Mesendoderm (in vitro differentiated cells): ENCODE measurements around the gene ACD.

ENCODE experiments used
- DNase-seq: peaks from one replicate; pipeline ENCODE4 v3.0.0; 2013
- H2AK5ac ChIP-seq: 2 replicates; pipeline ENCODE4 v1.6.1; 2013; ENCODE audit warnings: low read length, inconsistent platforms
- H2BK120ac ChIP-seq: 2 replicates; pipeline ENCODE4 v1.6.1; 2013; ENCODE audit warnings: low read depth, mild to moderate bottlenecking, low read length, moderate library complexity, mixed read lengths
- H2BK15ac ChIP-seq: replicated peaks from 2 replicates; pipeline ENCODE4 v1.6.1; 2013; ENCODE audit warnings: low read depth, mild to moderate bottlenecking, moderate library complexity
- H2BK5ac ChIP-seq: 2 replicates; pipeline ENCODE4 v1.6.1; 2013; ENCODE audit warnings: low read length, inconsistent platforms
- H3K18ac ChIP-seq: 2 replicates; pipeline ENCODE4 v1.6.1; 2013; ENCODE audit warnings: mild to moderate bottlenecking, low read length, mixed read lengths
- H3K23ac ChIP-seq: one replicate; pipeline ENCODE4 v1.6.1; 2013; ENCODE audit warnings: low read length
- H3K27ac ChIP-seq: 2 replicates; pipeline ENCODE4 v1.5.1; 2013; ENCODE audit warnings: low read depth, mild to moderate bottlenecking, inconsistent platforms, low read length, moderate library complexity
- H3K27me3 ChIP-seq: 2 replicates; pipeline ENCODE4 v1.6.1; 2013; ENCODE audit warnings: low read length, control low read depth, mild to moderate bottlenecking, inconsistent platforms; ENCODE audit not compliant: insufficient read depth, poor library complexity
- H3K36me3 ChIP-seq: 2 replicates; pipeline ENCODE4 v1.6.1; 2013; ENCODE audit warnings: low read length, inconsistent platforms; ENCODE audit not compliant: control insufficient read depth, insufficient read depth
- H3K4ac ChIP-seq: one replicate; pipeline ENCODE4 v1.6.1; 2013; ENCODE audit warnings: low read depth, mild to moderate bottlenecking, low read length, moderate library complexity
- H3K4me1 ChIP-seq: 2 replicates; pipeline ENCODE4 v1.6.1; 2013; ENCODE audit warnings: low read depth, low read length, inconsistent platforms; ENCODE audit not compliant: control insufficient read depth
- H3K4me2 ChIP-seq: 2 replicates; pipeline ENCODE4 v1.6.1; 2013; ENCODE audit warnings: low read length
- H3K4me3 ChIP-seq: 2 replicates; pipeline ENCODE4 v1.5.1; 2013; ENCODE audit warnings: mild to moderate bottlenecking, low read length
- H3K56ac ChIP-seq: one replicate; pipeline ENCODE4 v1.6.1; 2013; ENCODE audit warnings: low read length
- H3K79me1 ChIP-seq: 2 replicates; pipeline ENCODE4 v1.6.1; 2013; ENCODE audit warnings: low read length, inconsistent platforms
- H3K79me2 ChIP-seq: 2 replicates; pipeline ENCODE4 v1.6.1; 2013; ENCODE audit warnings: mild to moderate bottlenecking, low read length; ENCODE audit not compliant: control insufficient read depth, insufficient read depth
- H3K9ac ChIP-seq: 2 replicates; pipeline ENCODE4 v1.6.1; 2013; ENCODE audit warnings: low read length, inconsistent platforms
- H4K5ac ChIP-seq: one replicate; pipeline ENCODE4 v1.6.1; 2013; ENCODE audit warnings: low read length
- H4K8ac ChIP-seq: one replicate; pipeline ENCODE4 v1.6.1; 2013; ENCODE audit warnings: low read depth, mild to moderate bottlenecking, control low read depth, low read length, moderate library complexity
- WGBS: extraction: QIAGEN DNeasy Blood & Tissue Kit; methylation state at CpG from one replicate; pipeline ENCODE4 v1.1.7; 2013; ENCODE audit warnings: low lambda C conversion rate, missing lambda C conversion rate; ENCODE audit not compliant: insufficient coverage; ENCODE audit errors: extremely low coverage; 5-methylcytosine and 5-hydroxymethylcytosine counted together

Gene ACD

DNA sequence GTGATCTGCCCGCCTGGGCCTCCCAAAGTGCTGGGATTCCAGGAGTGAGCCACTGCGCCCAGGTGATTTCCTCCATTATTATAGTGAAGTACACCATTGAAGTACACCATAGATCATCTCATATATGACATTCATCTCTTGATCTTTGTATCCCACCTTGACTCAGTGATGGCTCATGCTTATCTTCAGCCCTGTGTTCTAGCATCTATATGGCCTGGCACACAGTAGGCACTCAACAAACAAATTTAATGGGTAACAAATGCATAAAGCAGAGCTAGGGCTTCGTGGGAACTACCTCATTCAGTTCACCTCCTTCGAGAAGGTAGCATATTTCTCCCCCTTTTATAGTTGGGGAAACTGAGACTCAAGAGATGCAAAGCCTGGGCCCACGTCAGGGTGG, 5.5 kb upstream of the ACD start:
- H3K56ac ChIP-seq, result peak overlapping the region; percentile 82
- peak overlapping the region; percentile 72 for H3K9ac ChIP-seq
- H3K4ac ChIP-seq, result no peak overlapping the region
- no peaks in the 10 kb centered on the region for H3K27me3 ChIP-seq
- no peak overlapping the region for H3K18ac ChIP-seq
- no peak overlapping the region for H2BK15ac ChIP-seq
- no CpG with 5 or more reads among the region's 5 CpGs for WGBS
- no peak overlapping the region for H4K5ac ChIP-seq
- H3K36me3 ChIP-seq, result no peaks in the 10 kb centered on the region
- H2BK120ac ChIP-seq, result no peak overlapping the region
- H4K8ac ChIP-seq, result no peak overlapping the region
- H3K27ac ChIP-seq, result no peak overlapping the region
- DNase-seq, result no peak
- no peak overlapping the region for H3K4me3 ChIP-seq
- H3K4me2 ChIP-seq, result peak overlapping the region; percentile 70
- no peak overlapping the region for H3K23ac ChIP-seq
- H3K79me1 ChIP-seq, result no peaks in the 10 kb centered on the region
- no peaks in the 10 kb centered on the region for H3K79me2 ChIP-seq
- no peak overlapping the region for H2BK5ac ChIP-seq
- no peak overlapping the region for H2AK5ac ChIP-seq
- peaks cover 2% of the 10 kb centered on the region for H3K4me1 ChIP-seq

DNA sequence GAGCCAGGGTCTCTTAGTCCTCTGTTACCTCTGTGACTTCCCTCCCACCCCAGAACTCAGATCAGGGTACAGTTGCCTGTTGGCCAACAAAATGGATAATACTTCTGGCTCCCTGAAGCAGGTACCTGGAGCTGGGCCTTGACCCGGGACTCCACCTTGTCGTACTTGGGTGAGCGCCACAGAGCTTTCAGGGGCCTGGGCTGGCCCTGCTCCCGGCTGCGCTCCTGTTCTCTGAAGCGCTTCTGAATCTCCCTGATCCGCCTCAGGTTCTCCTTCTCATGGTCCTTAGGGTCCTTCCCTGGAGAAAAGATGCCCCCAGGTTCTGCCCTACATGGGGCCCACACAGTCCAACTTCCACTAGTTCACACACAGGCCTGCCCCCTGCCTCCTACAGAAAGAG, 4.8 kb upstream of the ACD start:
- Histone ChIP-seq H3K23ac (no peak overlapping the region), H2AK5ac (no peak overlapping the region), H3K36me3 (no peaks in the 10 kb centered on the region)

DNA sequence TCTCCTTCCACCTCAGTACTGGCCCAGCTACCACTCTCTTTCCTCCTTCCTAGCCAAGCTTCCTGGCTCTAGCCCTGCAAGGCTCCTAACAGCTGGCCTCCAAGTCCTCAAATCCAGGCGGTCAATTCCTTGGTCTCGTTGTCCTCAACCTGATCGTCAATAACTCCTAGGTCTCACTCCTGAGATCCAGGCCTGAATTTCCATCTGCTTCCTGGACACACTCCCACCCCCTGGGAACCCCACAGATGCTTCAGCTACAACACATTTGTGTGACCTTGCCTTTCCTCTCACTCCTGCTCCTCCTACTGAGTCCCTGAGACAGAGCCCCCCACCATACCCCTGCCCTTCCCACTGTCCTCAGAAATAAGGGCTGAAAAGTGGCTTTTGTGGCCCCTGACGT, 4.2 kb upstream of the ACD start:
- Histone ChIP-seq H3K56ac (no peak overlapping the region), H3K4me2 (no peak overlapping the region), H3K27me3 (no peaks in the 10 kb centered on the region), H3K79me1 (no peaks in the 10 kb centered on the region), H3K9ac (no peak overlapping the region), H3K4me3 (no peak overlapping the region), H4K8ac (no peak overlapping the region), H3K27ac (no peak overlapping the region), H4K5ac (no peak overlapping the region), H2BK120ac (no peak overlapping the region), H3K4me1 (peaks cover 2% of the 10 kb centered on the region), H3K23ac (no peak overlapping the region), H2BK15ac (no peak overlapping the region), H3K4ac (no peak overlapping the region), H3K36me3 (no peaks in the 10 kb centered on the region), H2BK5ac (no peak overlapping the region), H2AK5ac (no peak overlapping the region), H3K18ac (no peak overlapping the region), H3K79me2 (no peaks in the 10 kb centered on the region)
- WGBS, result no CpG with 5 or more reads among the region's 4 CpGs
- no peak for DNase-seq

More for the DNA sequence above, 4.8 kb upstream of the ACD start:
- no peak for DNase-seq
- Histone ChIP-seq H2BK5ac (no peak overlapping the region), H4K5ac (no peak overlapping the region), H4K8ac (no peak overlapping the region), H3K4ac (no peak overlapping the region), H2BK15ac (no peak overlapping the region), H3K79me2 (no peaks in the 10 kb centered on the region), H3K27ac (no peak overlapping the region), H3K79me1 (no peaks in the 10 kb centered on the region), H3K18ac (no peak overlapping the region), H3K4me1 (peaks cover 2% of the 10 kb centered on the region), H3K9ac (no peak overlapping the region), H2BK120ac (no peak overlapping the region), H3K4me2 (no peak overlapping the region), H3K56ac (no peak overlapping the region), H3K4me3 (no peak overlapping the region), H3K27me3 (no peaks in the 10 kb centered on the region)
- WGBS, result no CpG with 5 or more reads among the region's 7 CpGs

DNA sequence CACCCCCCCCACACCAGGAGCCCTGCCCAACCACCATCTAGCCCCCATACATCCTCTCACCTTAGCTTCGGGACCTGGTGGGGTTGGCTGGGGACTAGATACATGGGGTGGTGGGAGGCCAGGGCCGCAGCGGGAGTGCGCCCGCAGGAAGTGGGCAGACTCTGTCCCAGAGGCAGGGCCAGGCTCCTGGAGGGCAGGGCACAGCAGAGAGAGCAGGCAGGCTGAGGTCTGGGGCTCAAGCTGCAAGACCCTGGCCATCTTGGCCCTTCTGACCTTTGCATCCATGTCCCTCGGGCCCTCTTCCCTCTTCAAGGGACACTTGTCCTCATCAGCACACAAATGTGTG, 3.8 kb upstream of the ACD start:
- no peak for DNase-seq
- Histone ChIP-seq H3K4ac (no peak overlapping the region), H3K18ac (no peak overlapping the region), H2AK5ac (no peak overlapping the region), H3K23ac (no peak overlapping the region), H3K4me2 (no peak overlapping the region), H3K36me3 (no peaks in the 10 kb centered on the region), H2BK15ac (no peak overlapping the region), H3K56ac (no peak overlapping the region), H4K5ac (no peak overlapping the region), H3K4me3 (no peak overlapping the region), H2BK5ac (no peak overlapping the region), H3K27ac (no peak overlapping the region), H2BK120ac (no peak overlapping the region), H3K79me1 (peaks cover 2% of the 10 kb centered on the region), H3K27me3 (no peaks in the 10 kb centered on the region), H3K9ac (no peak overlapping the region), H3K4me1 (peaks cover 2% of the 10 kb centered on the region), H3K79me2 (peaks cover 2% of the 10 kb centered on the region), H4K8ac (no peak overlapping the region)
- WGBS, result no CpG with 5 or more reads among the region's 6 CpGs

DNA sequence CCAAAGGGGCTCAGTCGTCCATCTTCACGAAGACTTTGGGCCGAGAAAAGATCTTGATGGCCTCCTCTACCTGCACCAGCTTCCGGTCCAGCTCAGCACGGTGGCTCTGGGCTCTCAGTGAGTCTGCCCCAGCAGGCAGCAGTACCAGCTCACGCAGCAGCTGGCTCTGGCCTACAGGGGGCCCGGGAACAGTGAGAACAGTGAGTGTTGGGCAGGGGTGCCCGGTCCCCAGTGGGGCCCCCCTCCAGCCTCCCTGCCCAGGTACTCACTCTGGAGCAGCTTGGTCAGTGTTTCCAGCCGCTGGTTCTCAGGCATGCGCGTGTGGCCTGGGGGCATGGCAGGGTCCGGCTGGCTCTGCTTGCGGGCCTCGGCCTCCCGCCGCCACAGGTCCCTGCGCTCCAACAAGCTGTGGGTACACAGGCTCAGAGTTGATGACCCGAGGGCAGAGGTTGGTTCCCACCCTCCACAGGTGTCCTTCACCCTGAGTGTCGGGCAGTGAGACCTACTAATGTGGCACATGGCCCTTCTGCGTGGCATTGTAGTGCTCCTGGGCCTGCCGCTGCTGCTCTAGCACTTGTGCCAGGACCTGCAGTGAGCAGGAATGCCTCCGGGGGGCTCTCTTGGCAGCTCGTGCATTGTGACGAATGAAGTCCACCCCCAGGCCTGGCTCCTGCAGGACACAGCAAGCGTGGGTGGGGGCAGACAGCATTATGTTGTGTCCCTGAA, 3.3 kb upstream of the ACD start:
- Histone ChIP-seq H3K79me1 (peaks cover 4% of the 10 kb centered on the region), H3K4me2 (no peak overlapping the region), H4K5ac (no peak overlapping the region), H3K9ac (no peak overlapping the region), H3K27ac (no peak overlapping the region), H3K36me3 (no peaks in the 10 kb centered on the region), H3K4me1 (peaks cover 2% of the 10 kb centered on the region), H2AK5ac (no peak overlapping the region), H2BK15ac (no peak overlapping the region), H3K56ac (no peak overlapping the region), H3K79me2 (peaks cover 2% of the 10 kb centered on the region), H2BK120ac (no peak overlapping the region), H3K4me3 (no peak overlapping the region), H3K27me3 (no peaks in the 10 kb centered on the region), H3K4ac (no peak overlapping the region), H3K23ac (no peak overlapping the region), H4K8ac (no peak overlapping the region), H3K18ac (no peak overlapping the region), H2BK5ac (no peak overlapping the region)
- WGBS, result no CpG with 5 or more reads among the region's 25 CpGs
- peak; percentile 64 for DNase-seq

DNA sequence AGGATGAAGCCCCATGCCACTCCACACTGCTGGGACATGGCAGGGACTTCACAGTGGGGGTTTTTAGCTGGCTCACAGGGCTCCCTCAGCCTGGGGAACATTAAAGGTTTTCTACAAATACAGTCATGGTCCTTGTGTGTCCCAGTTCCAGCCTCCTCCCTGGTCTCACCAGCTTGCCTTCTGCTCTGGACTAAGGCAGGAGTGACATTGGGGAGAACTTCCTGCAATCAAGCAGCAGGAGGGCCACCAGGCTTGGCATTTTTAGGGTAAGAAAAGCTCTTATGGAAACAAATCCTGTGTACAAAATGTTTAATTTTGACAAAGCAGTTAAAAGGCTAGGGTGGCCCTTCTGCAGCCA, 2.6 kb upstream of the ACD start:
- Histone ChIP-seq H2BK120ac (no peak overlapping the region), H3K18ac (no peak overlapping the region), H3K27me3 (no peaks in the 10 kb centered on the region), H3K56ac (no peak overlapping the region), H3K4me1 (peaks cover 2% of the 10 kb centered on the region), H2AK5ac (no peak overlapping the region), H2BK5ac (no peak overlapping the region), H3K79me1 (peaks cover 4% of the 10 kb centered on the region), H3K4me3 (no peak overlapping the region), H3K4me2 (no peak overlapping the region), H3K36me3 (no peaks in the 10 kb centered on the region), H4K5ac (no peak overlapping the region), H3K79me2 (peaks cover 2% of the 10 kb centered on the region), H3K23ac (no peak overlapping the region), H3K4ac (no peak overlapping the region), H3K27ac (no peak overlapping the region), H3K9ac (no peak overlapping the region), H4K8ac (no peak overlapping the region), H2BK15ac (no peak overlapping the region)
- no peak for DNase-seq
